HS-27A (cell line): ENCODE measurements around the gene GCSAM.
A peak's percentile ranks its signal among the peaks of the same experiment; 100 is the strongest.

Experiments
- DNase-seq: peaks from one replicate; pipeline ENCODE4 v3.0.0-alpha.2; 2012; ENCODE audit warnings: low read depth, missing footprints

GCSAM gene

GRCh38 chr3:112104774-112105173 is 28.3 kb downstream of the GCSAM start:
- DNase-seq: no peak

- DNase-seq: no peak
These were observed 31.1 kb downstream of the GCSAM start for GRCh38 chr3:112101916-112102315.

- DNase-seq: peak; percentile 98
These were observed 35.7 kb downstream of the GCSAM start for GRCh38 chr3:112097378-112097777.

- DNase-seq: no peak
These were observed 36.9 kb downstream of the GCSAM start for GRCh38 chr3:112096176-112096575.

- no peak for DNase-seq
These were observed 37.3 kb downstream of the GCSAM start for GRCh38 chr3:112095731-112096130.

- no peak for DNase-seq
These were observed 39.9 kb downstream of the GCSAM start for GRCh38 chr3:112093180-112093522.

- DNase-seq: no peak
These were observed 40.4 kb downstream of the GCSAM start for GRCh38 chr3:112092496-112093179.

- DNase-seq: no peak
These were observed 42.0 kb downstream of the GCSAM start for GRCh38 chr3:112090887-112091586.

- no peak for DNase-seq
These were observed 42.8 kb downstream of the GCSAM start for GRCh38 chr3:112089956-112090886.

- no peak for DNase-seq
These were observed 44.1 kb downstream of the GCSAM start for GRCh38 chr3:112088944-112089343.

GRCh38 chr3:112087746-112088145 is 45.3 kb downstream of the GCSAM start:
- DNase-seq: no peak

GRCh38 chr3:112086875-112087524 is 46.0 kb downstream of the GCSAM start:
- DNase-seq: no peak

- DNase-seq: peak; percentile 74
These were observed 46.8 kb downstream of the GCSAM start, which contains the start of gene C3orf52 for GRCh38 chr3:112086076-112086854. C3orf52 (plus strand) TSS chr3:112086389; CDS start chr3:112086408, 19 bp downstream.

GRCh38 chr3:112085735-112086075 is 47.3 kb downstream of the GCSAM start:
- no peak for DNase-seq

GRCh38 chr3:112084980-112085705 is 47.9 kb downstream of the GCSAM start:
- no peak for DNase-seq

- DNase-seq: no peak
These were observed 49.8 kb downstream of the GCSAM start for GRCh38 chr3:112083239-112083638.

- no peak for DNase-seq
These were observed 54.6 kb downstream of the GCSAM start for GRCh38 chr3:112078125-112079083.

GRCh38 chr3:112074616-112075497 is 58.2 kb downstream of the GCSAM start:
- DNase-seq: peak; percentile 92
